HG02571 (cell line): ENCODE results near the gene HS6ST3.

Experiments
- ATAC-seq: cut with Tn5 transposase; IDR thresholded peaks from one replicate; pipeline ENCODE4 v1.9.1; 2021; ENCODE audit warnings: mild to moderate bottlenecking, moderate library complexity; ENCODE audit not compliant: unreplicated experiment

The HS6ST3 gene

DNA sequence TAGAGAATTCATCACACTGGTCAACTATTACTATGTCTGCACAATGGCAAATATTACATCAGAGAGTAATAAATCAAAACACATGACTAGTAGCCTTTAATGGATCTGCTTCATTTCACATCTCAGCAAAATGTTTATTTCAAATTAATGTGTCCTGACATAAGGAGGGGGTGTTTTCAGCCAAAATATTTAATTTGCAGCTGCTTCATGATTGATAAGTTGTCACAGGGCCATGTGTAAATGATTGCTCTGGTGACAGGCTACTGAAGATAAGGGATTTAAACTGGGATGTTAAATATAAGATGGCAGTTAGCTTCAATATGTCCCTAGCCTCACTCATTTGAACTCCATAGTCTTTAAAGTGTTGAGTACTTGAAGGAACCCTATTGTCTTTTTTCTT lies 601.1 kb downstream of the HS6ST3 start:
- no peak for ATAC-seq

GRCh38 chr13:96696389-96696900 lies 606.5 kb downstream of the HS6ST3 start:
- ATAC-seq = no peak

- no peak for ATAC-seq
Observed at GRCh38 chr13:96700657-96701056, 610.8 kb downstream of the HS6ST3 start.

DNA sequence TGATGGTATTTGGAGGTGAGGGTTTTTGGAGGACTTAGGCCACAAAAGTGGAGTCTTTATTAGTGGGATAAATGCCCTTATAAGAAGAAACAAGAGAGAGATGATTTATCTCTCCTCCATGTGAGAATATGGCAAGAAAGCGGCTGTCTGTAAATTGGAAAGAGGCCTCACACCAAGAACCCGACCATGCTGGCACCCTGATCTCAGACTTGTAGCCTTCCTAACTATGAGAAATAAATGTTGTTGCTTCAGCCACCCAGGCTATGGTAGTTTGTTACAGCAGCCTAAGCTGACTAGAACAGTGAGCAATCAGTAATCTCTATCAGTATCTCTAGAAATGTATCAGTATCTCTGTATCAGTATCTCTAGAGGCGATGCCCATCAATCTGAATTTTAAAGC lies 617.2 kb downstream of the HS6ST3 start:
- no peak for ATAC-seq

DNA sequence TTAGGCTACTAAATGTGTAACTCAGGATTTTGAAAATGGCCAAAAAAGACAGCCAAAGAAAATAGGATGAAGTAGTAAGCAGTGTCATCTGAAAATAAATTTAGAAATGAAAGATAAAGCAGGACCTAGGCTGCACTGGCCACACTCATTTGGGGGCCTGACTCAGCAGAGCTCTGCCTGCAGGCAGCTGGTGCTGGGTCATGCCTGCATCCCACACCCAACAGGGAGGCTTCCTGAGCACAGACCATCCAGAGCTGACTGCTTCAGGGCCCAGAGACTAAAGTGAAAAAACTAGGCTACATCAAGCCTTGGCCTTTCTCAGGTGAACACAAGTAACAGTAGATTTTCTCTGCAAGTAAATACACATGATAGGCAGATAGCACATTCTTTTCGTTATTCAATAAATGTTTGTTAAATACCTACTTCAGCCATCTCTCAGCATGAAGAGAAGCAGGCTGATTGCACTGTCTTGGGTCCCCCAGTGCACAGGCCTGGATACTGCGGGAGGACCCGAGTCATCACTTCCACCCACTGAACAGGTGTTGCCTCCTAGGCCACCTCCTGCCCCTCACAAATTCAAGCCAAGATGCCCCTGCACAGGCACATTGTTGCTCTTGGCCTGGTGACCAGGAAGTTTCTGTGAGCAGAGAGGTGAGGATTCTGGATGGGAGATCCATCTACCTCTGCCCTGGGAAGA lies 620.4 kb downstream of the HS6ST3 start:
- no peak for ATAC-seq

- no peak for ATAC-seq
Observed at GRCh38 chr13:96720446-96720845, 630.5 kb downstream of the HS6ST3 start.

DNA sequence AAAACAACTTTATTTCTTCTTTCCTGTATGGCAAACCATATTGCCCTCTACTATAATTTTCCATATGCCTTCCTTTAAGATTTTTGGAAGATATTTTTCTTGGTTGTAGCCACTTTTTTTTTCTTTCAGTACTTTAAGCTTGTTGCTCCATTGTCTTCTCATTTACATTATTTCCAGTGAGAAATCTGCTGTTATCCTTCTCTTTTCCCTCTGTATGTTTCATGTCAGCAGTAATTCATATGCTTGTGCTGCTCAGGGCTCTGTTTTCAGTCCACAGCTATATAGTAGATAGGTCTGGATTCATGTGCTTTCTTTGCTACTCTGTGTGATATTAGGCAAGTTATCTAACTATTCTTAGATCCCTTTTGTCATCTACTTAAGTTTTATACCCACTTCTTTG lies 636.7 kb downstream of the HS6ST3 start:
- no peak for ATAC-seq

DNA sequence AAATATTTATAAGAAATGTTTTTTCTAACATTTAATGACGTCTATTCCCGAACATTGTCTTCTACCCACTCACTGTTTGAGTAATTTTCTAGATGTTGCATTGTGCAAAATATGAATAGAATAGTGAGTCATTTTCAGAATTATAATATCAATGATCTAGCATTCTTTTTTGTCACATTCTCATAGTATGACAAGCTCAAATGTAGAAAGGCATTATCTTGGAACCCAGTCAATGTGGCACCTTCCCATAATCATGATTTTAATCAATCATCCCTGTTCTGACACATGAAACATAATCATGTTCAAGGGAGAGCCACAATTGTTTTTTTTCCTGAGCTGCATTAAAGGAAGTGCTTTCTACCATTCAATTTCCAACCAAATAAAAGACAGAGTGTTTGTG lies 638.6 kb downstream of the HS6ST3 start:
- no peak for ATAC-seq

DNA sequence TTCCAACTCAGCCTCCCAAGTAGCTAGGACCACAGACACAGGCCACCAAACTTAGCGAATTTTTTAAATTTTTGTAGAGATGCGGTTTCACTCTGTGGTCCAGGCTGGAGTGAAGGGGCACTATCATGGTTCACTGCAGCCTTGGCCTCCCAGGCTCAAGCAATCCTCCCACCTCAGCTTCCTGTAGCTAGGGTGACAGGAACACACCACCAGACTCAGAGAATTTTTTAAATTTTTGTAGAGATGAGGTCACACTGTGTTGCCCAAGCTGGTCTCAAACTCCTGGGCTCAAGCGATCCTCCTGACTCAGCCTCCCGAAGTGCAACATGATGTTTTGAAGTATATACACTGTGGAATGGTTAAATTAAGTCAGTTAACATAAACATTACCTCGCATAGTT lies 640.8 kb downstream of the HS6ST3 start:
- no peak for ATAC-seq

DNA sequence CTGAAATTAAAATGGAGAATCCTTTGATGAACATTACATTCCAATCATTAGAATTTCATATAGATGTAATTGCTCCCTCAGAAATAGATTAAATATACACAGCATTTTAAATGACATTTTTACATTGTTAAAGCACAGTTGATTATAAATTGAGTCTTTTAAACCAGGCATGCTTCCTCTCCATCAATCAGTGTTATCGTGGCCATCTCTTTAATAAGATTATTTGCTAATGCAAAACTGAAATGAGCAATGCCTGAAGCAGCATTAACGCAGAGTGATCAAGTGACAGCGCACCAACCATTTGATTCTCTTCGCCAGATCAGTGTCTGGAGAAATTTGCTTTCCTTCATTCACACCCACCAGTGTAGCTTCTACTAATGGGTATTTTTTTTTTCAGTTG lies 644.6 kb downstream of the HS6ST3 start:
- no peak for ATAC-seq

DNA sequence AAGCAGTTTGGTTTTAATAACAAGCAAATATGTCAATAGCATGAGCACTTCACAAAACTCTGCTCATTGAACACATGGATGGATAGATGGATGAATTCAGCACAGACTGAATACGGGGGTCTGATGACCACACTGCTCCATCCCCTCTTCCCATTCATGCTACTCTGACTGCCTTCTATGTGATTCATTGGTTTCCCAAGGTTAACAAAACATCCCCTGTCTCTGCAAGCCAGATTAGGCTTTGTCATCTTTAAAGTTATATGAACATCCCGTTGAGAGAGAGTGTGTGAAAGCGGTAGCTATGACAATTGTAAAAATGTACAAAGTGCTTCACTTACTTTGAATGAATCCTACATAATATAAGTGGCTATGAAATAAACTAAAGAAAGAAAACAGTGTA lies 651.9 kb downstream of the HS6ST3 start:
- ATAC-seq = no peak

DNA sequence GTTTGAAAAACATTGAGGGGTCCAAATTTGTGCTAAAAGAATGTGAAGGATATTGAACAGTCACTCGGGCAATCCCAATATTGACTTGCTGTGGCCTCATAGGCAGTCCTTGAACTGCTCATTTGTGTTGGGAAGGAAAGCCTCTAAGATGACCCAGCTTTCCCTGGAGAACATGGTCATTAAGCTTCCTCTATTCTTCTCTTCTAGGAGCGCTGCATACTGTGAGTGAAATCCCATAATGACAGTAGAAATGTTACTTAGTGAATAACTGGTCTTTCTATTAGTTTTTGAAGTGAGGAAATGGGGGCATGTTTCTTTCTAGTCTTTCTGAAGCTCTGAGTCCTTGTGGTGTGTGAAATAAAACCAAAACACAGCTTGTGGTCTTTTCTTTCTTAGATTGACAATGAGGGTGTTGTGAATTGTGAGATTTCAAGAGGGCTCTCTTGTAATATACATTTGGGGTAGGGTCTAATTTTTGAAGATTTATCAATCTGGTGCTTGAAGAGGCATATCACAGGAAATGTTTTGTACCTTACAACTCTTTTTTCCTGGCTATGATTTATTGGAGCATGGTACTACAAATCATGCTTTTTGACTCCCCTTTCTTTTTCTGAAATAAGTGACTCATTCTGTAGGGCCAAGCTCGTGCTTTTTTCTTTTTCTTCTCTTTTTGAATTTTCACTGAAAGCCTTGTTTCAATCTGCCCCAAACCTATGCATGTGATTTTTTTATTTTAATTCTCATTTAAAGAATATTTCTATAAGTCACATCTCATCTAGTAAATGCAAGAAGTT lies 653.6 kb downstream of the HS6ST3 start:
- ATAC-seq = no peak

DNA sequence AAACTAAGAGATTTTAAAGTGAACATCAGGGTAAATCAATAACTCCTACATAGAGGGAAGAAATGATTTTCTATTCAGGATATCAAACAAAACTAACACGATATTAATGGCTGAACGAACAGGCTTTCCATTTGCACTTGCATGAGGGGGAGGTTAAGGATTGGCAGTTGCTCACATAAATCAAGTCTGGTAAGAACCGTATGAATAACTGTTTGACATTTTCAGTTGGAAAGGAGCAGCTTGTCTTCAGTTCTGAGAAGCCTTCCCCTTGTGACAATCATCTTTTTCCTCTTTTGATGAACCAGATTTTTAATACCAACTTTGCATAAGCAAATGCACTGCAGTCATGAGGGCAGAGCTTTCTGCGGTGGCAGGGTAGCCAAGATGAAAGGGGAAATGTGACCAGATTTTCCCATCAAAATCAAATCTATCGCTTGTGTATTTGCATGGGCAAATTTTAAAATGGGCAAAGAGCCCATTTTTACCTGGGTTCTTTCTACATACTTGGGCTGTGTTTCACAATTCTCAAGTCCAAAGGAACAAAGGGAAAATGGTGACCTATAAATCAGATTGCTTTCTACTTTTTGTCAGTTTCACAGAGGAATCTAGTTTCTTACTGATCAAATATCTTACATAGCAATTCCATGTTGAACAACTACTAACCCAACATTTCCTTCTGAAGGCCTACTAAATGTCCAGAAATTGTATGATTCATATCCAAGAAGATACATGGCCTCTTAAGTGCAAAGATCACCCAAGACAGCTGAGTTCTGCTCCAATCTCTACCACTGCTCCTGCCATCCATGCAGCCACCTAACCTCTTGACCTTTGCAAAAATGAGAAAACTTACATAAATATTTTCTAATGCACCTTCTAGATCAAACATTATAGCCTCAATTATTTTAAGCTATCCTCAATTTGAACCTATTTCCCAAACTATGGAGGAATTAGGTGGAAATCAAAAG lies 654.7 kb downstream of the HS6ST3 start:
- no peak for ATAC-seq

DNA sequence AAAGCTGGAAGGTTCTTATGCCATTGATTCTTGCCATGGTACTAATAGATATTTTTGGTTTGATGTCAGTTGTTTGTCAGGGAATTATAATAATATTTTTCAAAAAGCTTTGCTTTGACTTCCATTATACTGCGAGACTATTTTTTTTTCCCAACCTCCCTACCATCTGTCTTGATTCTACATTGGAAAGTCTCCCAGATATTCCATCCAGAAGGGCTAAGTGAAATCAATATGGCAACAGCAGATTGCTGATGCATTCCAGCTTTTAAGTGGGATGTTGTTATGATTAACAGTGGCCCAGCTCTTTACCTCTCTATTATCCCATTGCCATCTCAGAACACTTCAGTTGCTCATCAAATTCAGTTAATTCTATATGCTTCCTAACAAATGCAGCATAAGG lies 657.0 kb downstream of the HS6ST3 start:
- ATAC-seq = no peak

- no peak for ATAC-seq
Observed at GRCh38 chr13:96749825-96750224, 659.9 kb downstream of the HS6ST3 start.

DNA sequence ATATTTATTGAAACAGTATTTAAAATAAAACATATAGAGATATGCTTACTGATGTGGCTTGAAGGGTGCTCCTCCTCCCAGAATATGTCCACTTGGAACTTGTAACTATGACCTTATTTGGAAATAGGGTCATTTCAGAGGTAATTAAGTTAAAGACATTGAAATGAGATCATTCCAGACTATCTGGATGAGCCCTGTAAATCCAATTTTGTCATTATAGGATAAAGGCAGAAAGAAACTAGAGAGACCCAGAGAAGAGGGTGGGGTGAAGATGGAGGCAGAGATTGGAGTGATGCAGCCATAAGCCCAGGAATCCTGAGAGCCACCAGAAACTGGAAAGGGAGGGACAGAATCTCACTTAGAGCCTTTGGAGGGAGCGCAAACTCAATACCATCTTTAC lies 661.2 kb downstream of the HS6ST3 start:
- ATAC-seq = no peak

DNA sequence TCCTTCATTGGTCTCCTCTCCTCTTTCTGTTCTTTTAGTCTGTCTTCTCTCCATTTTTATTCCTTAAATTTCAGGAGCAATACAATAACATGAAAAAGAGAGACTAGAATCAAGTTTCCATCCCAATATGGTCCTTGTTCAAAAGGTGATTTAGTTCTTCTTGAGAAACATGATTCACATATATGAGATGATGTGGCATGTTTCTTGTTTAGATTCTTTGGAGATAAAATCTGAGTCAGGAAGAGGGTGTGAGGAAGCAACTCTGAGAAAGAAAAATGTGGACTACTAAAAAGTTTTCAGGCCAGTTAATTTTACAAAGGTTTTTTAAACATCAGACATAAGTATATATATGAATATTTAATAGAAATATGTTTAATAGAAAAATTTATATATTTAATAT lies 673.0 kb downstream of the HS6ST3 start:
- no peak for ATAC-seq

GRCh38 chr13:96766306-96766705 lies 676.4 kb downstream of the HS6ST3 start:
- no peak for ATAC-seq

GRCh38 chr13:96768524-96768923 lies 678.6 kb downstream of the HS6ST3 start:
- ATAC-seq = no peak

DNA sequence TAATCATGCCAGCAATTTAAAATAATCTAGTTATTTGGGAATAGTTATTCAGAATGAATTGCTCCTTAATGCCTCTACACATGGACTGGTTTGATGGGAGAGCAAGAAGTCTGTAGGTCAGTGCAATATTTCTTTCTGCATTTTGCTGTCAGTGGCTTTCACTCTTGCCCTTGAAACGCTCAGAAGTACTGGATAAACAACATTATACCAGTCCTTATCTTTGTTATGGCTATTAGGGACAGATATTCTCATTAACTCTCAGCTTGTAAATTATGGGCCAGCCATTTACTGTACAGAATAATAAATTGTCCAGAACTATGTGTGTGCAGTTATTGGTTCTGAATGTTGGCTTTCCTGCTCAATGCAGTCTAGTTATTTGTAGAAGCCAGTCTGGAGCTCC lies 680.0 kb downstream of the HS6ST3 start:
- no peak for ATAC-seq
